Stimulated activated naive CD8-positive, alpha-beta T cell treated with anti-CD3 and anti-CD28 coated beads, Interleukin-15, Interleukin-2, amounts not matched to agents 100 U/mL and 50 U/mL, for 24 hours (primary cell): ENCODE measurements around the gene TSC2.
"Not testable (repeated sequence)": the region's sequence is repeated elsewhere in the genome, so short reads cannot be mapped to it uniquely, and the experiment has no call there.

Experiments used
- ATAC-seq: fragments of 150-1000 bp; cut with Tn5 transposase; one replicate; pipeline ENCODE4 v1.10.0; 2021
- DNase-seq: peaks from one replicate; pipeline ENCODE4 v3.0.0; 2021

TSC2 gene

GRCh38 chr16:2009791-2010510 lies 37.8 kb upstream of the TSC2 start, which contains the start of gene ZNF598:
Gene ZNF598, minus strand, starts transcription at chr16:2009821.
- DNase-seq (peak; percentile 89), ATAC-seq (peak; percentile 96)

DNA sequence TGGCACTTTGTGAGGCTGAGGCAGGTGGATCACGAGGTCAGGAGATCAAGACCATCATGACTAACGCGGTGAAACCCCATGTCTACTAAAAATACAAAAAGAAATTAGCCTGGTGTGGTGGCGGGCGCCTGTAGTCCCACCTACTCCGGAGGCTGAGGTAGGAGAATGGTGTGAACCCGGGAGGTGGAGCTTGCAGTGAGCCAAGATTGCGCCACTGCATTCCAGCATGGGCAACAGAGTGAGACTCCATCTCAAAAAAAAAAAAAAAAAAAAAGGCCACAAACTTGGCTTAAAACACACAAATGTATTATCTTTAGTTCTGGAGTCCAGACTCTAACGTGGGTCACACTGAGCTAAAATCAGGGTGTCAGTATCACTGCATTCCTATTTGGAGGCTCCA lies 36.1 kb upstream of the TSC2 start:
- not testable (repeated sequence) for ATAC-seq, DNase-seq

DNA sequence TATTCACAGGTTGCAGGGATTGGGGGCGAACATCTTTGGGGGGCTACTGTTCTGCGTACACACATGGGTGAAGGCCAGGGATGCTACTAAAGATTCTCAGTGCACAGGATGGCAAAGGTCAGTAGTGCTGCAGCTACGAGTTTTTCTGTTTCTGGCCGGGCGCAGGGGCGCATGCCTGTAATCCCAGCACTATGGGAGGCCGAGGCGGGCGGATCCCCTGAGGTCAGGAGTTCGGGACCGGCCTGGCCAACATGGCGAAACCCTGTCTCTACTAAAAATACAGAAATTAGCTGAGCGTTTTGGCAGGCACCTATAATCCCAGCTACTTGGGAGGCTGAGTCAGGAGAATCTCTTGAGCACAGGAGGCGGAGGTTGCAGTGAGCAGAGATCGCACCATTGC lies 34.3 kb upstream of the TSC2 start:
- DNase-seq: no peak
- ATAC-seq: no peak

DNA sequence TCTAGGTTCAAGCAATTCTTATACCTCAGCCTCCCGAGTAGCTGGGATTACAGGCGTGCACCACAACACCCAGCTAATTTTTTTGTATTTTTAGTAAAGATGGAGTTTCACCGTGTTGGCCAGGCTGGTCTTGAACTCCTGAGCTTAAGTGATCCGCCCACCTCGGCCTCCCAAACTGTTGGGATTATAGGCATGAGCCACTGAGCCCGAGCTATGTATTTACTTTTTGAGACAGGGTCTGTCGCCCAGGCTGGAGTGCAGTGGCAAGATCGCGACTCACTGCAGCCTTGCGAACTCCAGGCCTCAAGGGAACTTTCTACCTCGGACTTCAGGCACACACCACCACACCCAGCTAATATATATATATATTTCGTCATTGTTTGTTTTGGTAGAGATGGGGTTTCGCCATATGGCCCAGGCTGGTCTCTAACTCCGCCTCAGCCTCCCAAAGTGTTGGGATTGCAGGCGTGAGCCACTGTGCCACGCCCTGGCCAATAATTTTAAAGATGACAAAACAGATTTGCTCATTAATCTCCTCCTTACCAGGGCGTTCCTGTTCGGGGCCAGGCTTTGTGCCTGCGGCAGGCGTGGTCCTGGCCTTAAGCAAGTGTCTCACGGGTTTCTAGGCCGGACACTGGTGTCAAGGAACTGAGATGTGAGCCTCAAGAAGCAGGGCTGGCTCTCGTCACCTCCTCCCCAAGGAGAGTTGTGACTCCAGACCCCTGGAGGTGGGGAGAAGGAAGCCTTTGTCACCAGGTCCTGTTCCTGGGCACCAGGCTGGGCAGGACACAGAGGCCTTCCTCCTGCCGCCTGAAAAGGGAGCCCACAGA lies 32.5 kb upstream of the TSC2 start:
- DNase-seq: no peak
- no peak for ATAC-seq

- DNase-seq: no peak
- ATAC-seq: no peak
Observed at GRCh38 chr16:2015947-2016208, 31.9 kb upstream of the TSC2 start.

- no peak for ATAC-seq
- peak; percentile 52 for DNase-seq
Observed at GRCh38 chr16:2016407-2016922, 31.3 kb upstream of the TSC2 start.

DNA sequence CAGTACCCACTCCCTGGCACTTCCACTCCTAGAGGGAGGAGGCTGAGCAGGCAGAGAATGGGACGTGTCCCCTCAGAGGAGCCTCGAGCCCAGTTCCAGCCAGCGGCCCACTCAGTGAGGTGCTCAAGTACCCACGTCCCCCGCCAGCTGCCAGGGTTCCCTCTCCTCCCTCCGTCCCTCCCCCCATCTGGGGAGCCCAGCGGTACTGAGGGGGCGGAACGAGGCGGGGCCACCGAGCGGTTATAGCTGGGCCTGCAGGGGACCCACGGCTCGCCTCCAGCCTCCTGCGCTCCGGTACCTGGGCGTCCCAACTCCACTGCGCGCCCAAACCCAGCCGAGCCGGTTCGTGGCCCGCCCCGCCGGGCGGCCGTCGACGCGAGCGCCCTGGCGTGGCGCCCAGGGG lies 28.3 kb upstream of the TSC2 start, which contains the start of gene NPW:
TSS of gene NPW (plus strand) at position 268 of the 403 bp plus-strand sequence.
- peak; percentile 62 for DNase-seq
- ATAC-seq: peak; percentile 28

GRCh38 chr16:2019921-2020831 lies 27.6 kb upstream of the TSC2 start:
- ATAC-seq: no peak
- DNase-seq: no peak

GRCh38 chr16:2022723-2023091 lies 25.1 kb upstream of the TSC2 start:
- peak; percentile 9 for ATAC-seq
- no peak for DNase-seq

DNA sequence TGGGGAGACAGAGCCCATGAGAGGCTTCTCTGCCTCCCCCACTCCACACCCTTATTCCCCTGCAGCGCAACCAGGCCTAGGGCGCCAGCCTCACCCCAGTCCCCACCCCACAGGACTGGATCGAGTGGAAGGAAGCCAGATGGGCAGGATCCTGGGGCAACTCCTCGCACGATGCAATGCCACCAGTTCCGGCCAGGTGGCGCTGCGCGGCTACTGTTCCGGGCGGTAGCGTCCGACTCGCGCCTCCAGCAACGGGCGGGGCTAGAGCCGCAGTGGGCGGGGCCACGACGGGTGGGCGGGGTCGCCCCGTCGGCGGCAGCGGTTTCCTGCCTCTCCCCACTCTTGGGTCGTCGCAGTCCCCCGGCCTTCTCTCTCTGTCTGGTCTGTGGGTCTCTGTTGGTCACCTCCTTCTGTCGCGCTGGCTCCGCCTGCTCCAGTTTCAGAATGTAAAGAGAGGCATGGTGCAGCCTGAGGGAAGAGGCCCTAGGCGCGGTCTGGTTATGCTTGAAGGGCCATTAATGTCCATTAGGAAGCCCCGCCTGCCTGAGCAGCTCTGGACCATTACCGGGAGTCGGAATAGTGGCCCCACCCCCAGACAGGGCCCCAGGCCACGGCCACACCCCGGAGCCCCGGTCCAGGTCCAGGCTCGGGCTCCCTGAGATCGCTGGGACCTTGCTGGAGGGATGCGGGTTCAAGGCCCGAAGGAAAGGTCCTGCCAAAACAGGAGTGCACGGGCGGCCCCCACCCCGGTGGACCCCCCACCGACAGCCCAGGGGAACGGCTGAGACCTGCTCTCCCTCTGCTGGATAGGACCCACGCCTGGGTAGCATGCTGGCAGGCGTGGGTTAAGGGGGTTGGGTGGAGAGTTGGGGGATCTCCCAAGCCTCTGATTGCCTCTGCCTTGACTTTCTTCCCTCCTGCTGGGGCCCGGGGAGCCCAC lies 24.4 kb upstream of the TSC2 start:
- peak; percentile 85 for ATAC-seq
- peak; percentile 99 for DNase-seq

DNA sequence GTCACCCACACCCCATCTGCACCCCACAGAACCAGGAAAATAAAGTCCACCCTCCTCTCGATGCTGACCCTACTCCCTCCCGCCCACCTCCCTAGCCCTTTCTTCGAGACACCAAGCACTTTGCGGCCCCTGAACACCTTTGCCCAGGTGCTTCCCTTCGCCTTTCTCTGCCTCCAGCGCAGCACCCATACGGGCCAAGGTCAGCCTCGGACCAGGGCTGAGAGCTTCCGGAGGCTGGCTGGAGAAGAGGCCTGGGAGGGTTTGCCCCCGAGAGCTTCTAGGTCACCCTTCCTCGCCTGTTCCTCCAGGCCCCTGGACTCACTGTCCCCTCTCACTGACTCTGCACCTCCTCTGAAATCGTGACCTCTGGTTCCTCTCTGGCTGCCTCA lies 23.8 kb upstream of the TSC2 start:
- DNase-seq (no peak), ATAC-seq (no peak)

DNA sequence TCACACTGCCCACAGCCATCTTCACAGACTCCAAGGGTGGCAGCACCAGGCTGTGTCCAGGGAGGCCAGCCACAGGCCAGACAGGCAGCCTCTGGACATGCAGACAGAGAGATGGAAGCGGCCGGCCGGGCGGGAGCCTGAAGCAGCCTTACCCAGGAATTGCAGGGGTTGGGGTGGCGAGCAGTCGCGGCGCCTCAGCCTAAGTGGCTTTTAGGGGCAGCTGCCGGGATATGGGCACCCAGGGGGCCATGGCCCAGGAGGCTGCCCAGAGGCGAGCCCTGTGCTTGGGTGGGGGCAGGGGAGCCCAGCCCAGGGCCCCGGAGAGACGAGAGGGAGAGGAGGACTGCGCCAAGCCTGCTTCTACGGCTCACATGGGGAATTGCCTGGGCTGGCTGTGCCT lies 22.5 kb upstream of the TSC2 start:
- DNase-seq (no peak), ATAC-seq (no peak)

DNA sequence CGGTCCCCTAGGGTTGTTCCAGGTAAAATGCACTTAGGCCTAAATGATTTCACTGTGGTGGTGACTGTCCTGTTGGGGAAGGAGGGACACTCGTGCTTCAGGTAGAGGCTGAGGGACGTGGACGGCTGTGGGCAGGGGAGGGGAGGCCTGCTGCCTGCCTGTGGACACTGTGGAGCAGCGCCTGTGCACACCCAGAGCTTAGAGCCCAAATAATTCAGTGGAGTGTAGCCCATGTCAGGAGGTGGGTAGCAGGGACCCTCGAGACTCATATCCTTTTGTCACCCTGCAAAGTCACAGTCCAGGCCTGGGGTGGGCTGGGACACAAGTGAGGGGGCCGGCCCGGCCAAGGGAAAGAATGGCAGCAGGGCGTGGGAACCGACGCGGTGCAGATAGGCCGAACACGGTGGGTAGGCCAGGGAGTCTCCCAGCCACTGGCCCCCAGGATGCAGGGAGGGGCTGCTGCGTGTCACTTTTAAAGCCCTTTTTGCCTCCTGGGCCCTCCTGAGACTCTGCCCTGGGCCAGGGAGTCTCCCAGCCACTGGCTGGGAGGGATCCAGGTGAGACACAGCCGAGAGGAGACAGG lies 21.8 kb upstream of the TSC2 start:
- DNase-seq: no peak
- no peak for ATAC-seq

DNA sequence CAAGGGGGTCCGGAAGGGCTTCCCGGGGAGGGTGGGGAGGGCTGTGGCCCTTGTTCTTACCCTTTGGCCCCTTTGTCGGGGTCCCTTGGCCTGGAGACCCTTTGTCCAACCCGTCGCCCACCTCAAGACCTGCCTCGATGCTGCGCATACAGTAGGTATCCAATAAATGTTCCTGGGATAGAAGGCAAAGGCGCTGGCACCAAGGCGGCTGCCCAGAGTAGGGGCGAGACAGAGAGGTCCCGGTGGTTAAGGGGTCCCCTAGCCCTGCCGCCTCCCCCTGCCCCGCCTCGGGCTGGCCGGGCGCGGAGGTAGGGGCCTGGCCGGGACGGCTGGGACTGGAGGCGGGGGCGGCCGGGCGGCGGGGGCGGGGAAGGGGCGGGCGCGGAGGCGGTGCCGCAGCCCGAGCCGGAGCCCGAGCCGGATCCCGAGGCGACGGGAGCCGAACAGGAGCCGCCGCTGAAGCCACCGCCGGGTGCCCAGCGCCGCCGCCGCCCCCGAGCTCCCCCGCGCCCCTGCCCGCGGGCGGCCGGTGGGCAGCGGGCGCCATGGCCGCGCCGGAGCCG lies 21.2 kb upstream of the TSC2 start, which contains the start of gene NHERF2:
TSS of gene NHERF2 (plus strand) at position 442 of the 563 bp plus-strand sequence. CDS start at position 546, 104 bp downstream.
- DNase-seq: no peak
- ATAC-seq: no peak

GRCh38 chr16:2027024-2028010 lies 20.5 kb upstream of the TSC2 start:
- ATAC-seq (no peak), DNase-seq (no peak)

GRCh38 chr16:2028146-2028545 lies 19.6 kb upstream of the TSC2 start:
- DNase-seq (no peak), ATAC-seq (no peak)

GRCh38 chr16:2028620-2029220 lies 19.1 kb upstream of the TSC2 start:
- no peak for ATAC-seq
- no peak for DNase-seq

DNA sequence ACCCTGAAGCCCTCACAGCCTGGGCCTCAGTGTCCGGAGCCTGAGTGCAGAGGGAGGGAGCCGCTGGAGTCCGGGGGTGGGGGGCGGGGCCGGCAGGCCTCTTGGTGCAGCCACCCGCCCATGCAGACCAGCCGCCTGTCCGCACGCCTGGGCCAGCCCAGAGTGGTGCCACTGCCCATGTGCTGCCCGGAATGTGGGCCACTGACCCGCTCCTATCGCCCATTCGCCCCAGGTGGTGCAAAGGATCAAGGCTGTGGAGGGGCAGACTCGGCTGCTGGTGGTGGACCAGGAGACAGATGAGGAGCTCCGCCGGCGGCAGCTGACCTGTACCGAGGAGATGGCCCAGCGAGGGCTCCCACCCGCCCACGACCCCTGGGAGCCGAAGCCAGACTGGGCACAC lies 18.4 kb upstream of the TSC2 start:
- DNase-seq (no peak), ATAC-seq (no peak)

DNA sequence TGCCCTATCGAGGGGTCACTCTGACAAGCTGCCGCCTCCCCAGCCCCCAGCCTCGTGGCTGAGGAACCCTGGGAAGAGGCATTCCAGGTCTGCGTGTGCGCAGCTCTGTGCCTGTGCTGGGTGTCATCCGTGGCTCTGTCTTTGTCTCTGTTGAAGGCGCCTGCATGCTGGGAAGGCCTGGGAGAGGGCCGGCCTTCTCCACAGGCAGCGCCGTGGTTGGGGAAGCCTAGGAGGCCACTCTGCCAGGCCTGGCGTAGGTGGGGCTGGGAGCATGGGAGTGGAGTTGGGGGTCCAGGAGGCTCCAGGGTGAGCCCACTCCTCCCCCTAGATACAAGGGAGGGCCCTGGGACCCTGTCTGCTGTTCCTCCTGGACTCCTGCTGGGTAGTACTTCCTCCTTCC lies 17.7 kb upstream of the TSC2 start:
- ATAC-seq: no peak

More for the DNA sequence above, 17.7 kb upstream of the TSC2 start:
- DNase-seq: no peak
